H1 (cell line): Measurements from ENCODE around the gene SECISBP2. TPM values are rescaled to one million over a fixed set of nuclear protein-coding genes. Genes with fewer than 3 reads are reported as not detected.
A peak's percentile ranks its signal among the peaks of the same experiment; 100 is the strongest.

Experiments
- CTCF ChIA-PET: fragments of 300-600 bp; sonication (Branson Sonifier 250); formaldehyde crosslinking; loops from one replicate; lab custom pipeline; 2021; ENCODE audit not compliant: partially characterized antibody; lab: Charles Lee
- POLR2A ChIA-PET: fragments of 300-600 bp; sonication (Branson Sonifier 250); formaldehyde crosslinking; loops from one replicate; lab custom pipeline; 2021; ENCODE audit warnings: inconsistent platforms; ENCODE audit not compliant: partially characterized antibody; lab: Charles Lee
- DNase-seq, 2 experiments: peaks; one replicate each; pipeline versions ENCODE4 v3.0.0 to v3.0.0-alpha.2; 2010 to 2022; ENCODE audit warnings: low spot score in 2 of 2, low read depth in 1 of 2, mixed read lengths in 1 of 2
- FAIRE-seq: peaks from 2 replicates; lab custom pipeline; 2011; peaks lifted over from hg19 to GRCh38; lab: Jason Lieb, UNC
- H2AFZ ChIP-seq: 2 replicates; pipeline ENCODE4 v1.8.1; 2012; ENCODE audit warnings: low read length, inconsistent platforms
- H2AK5ac ChIP-seq: 2 replicates; pipeline ENCODE4 v1.6.1; 2013; ENCODE audit warnings: low read depth, low read length
- H2BK120ac ChIP-seq: replicated peaks from 2 replicates; pipeline ENCODE3; 2013; ENCODE audit warnings: low read depth, low read length, inconsistent platforms
- H2BK12ac ChIP-seq: 2 replicates; pipeline ENCODE4 v1.6.1; 2013; ENCODE audit warnings: low read depth, low read length
- H2BK15ac ChIP-seq: 2 replicates; pipeline ENCODE4 v1.6.1; 2013; ENCODE audit warnings: low read length
- H2BK20ac ChIP-seq: 2 replicates; pipeline ENCODE4 v1.6.1; 2013; ENCODE audit warnings: low read length
- H2BK5ac ChIP-seq: 2 replicates; pipeline ENCODE4 v1.6.1; 2013; ENCODE audit warnings: low read depth, low read length
- H3K14ac ChIP-seq: 2 replicates; pipeline ENCODE4 v1.6.1; 2013; ENCODE audit warnings: inconsistent platforms; ENCODE audit not compliant: insufficient read length
- H3K18ac ChIP-seq: 2 replicates; pipeline ENCODE4 v1.6.1; 2013; ENCODE audit warnings: low read length; ENCODE audit errors: extremely low read depth
- H3K23ac ChIP-seq: 2 replicates; pipeline ENCODE4 v1.6.1; 2013; ENCODE audit warnings: inconsistent platforms; ENCODE audit not compliant: insufficient read length
- H3K23me2 ChIP-seq: 2 replicates; pipeline ENCODE4 v1.6.1; 2013; ENCODE audit warnings: low read depth, low read length
- H3K27ac ChIP-seq: 2 replicates; pipeline ENCODE4 v1.6.1; 2011; ENCODE audit warnings: low read depth, low read length, inconsistent platforms
- H3K27me3 ChIP-seq, 4 experiments: replicated peaks in 1 of 4; 1 replicate in 1 of 4; 2 replicates in 3 of 4; pipeline versions ENCODE4 v1.6.1 to v1.8.1; 2011 to 2013; ENCODE audit warnings: low read length in 3 of 4, mild to moderate bottlenecking in 3 of 4, inconsistent platforms in 2 of 4, mixed read lengths in 2 of 4, moderate library complexity in 1 of 4; ENCODE audit not compliant: control insufficient read depth in 3 of 4, insufficient read depth in 3 of 4; ENCODE audit errors: extremely low read depth in 1 of 4
- H3K36me3 ChIP-seq, 4 experiments: 2 replicates each; pipeline versions ENCODE4 v1.6.1 to v1.8.1; 2011 to 2013; ENCODE audit warnings: mild to moderate bottlenecking in 4 of 4, low read length in 3 of 4, moderate library complexity in 2 of 4, control low read depth in 1 of 4, inconsistent platforms in 1 of 4; ENCODE audit not compliant: insufficient read depth in 4 of 4, control insufficient read depth in 2 of 4
- H3K4ac ChIP-seq: replicated peaks from 2 replicates; pipeline ENCODE3; 2013; ENCODE audit warnings: low read length, low read depth, mixed read lengths, inconsistent platforms; ENCODE audit not compliant: insufficient read length
- H3K4me1 ChIP-seq, 4 experiments: replicated peaks in 1 of 4; 1 replicate in 1 of 4; 2 replicates in 3 of 4; pipeline versions ENCODE4 v1.6.1 to v1.8.1; 2011 to 2013; ENCODE audit warnings: low read length in 3 of 4, inconsistent platforms in 2 of 4, mixed read lengths in 1 of 4; ENCODE audit not compliant: insufficient read depth in 4 of 4, control insufficient read depth in 3 of 4
- H3K4me2 ChIP-seq, 2 experiments: 2 replicates each; pipeline versions ENCODE4 v1.6.1 to v1.8.1; 2011 to 2013; ENCODE audit warnings: low read depth in 2 of 2, low read length in 2 of 2, control low read depth in 1 of 2, inconsistent platforms in 1 of 2, mild to moderate bottlenecking in 1 of 2; ENCODE audit not compliant: insufficient read depth in 1 of 2
- H3K4me3 ChIP-seq, 4 experiments: fragments of 200-600, 300-600 bp in 1 of 4; sonication (generic), shearing (Covaris generic), sonication (Bioruptor Twin) in 1 of 4; 2 replicates each; pipeline versions ENCODE4 v1.5.1 to v1.8.1; 2011 to 2016; ENCODE audit warnings: low read length in 4 of 4, low read depth in 3 of 4, control low read depth in 2 of 4, inconsistent platforms in 2 of 4, mild to moderate bottlenecking in 2 of 4, mixed read lengths in 1 of 4, moderate library complexity in 1 of 4; ENCODE audit not compliant: insufficient read depth in 2 of 4; ENCODE audit errors: extremely low read depth in 1 of 4
- H3K56ac ChIP-seq: replicated peaks from 2 replicates; pipeline ENCODE3; 2013; ENCODE audit warnings: low read depth, mild to moderate bottlenecking, mixed read lengths, low read length, inconsistent platforms; ENCODE audit not compliant: insufficient read length
- H3K79me1 ChIP-seq: 2 replicates; pipeline ENCODE4 v1.6.1; 2013; ENCODE audit warnings: low read depth, low read length, control low read depth
- H3K79me2 ChIP-seq, 2 experiments: 2 replicates each; pipeline versions ENCODE4 v1.6.1 to v1.8.1; 2012 to 2013; ENCODE audit warnings: low read length in 2 of 2, mild to moderate bottlenecking in 2 of 2, inconsistent platforms in 1 of 2; ENCODE audit not compliant: insufficient read depth in 2 of 2, control insufficient read depth in 1 of 2
- H3K9ac ChIP-seq, 4 experiments: replicated peaks in 1 of 4; 1 replicate in 1 of 4; 2 replicates in 3 of 4; pipeline versions ENCODE4 v1.6.1 to v1.8.1; 2011 to 2013; ENCODE audit warnings: low read depth in 3 of 4, low read length in 3 of 4, control low read depth in 2 of 4, mild to moderate bottlenecking in 2 of 4, moderate library complexity in 2 of 4, inconsistent platforms in 1 of 4; ENCODE audit errors: extremely low read depth in 1 of 4
- H3K9me3 ChIP-seq, 2 experiments: 2 replicates each; pipeline versions ENCODE4 v1.6.1 to v1.8.1; 2012 to 2013; ENCODE audit warnings: mild to moderate bottlenecking in 2 of 2, moderate library complexity in 2 of 2, control low read depth in 1 of 2, inconsistent platforms in 1 of 2, low read depth in 1 of 2, low read length in 1 of 2, mixed read lengths in 1 of 2; ENCODE audit not compliant: insufficient read depth in 2 of 2
- H4K20me1 ChIP-seq, 2 experiments: replicated peaks in 1 of 2; 2 replicates each; pipeline versions ENCODE3 to v1.8.1; 2011 to 2013; ENCODE audit warnings: inconsistent platforms in 2 of 2, low read length in 2 of 2, mild to moderate bottlenecking in 1 of 2; ENCODE audit not compliant: insufficient read depth in 2 of 2, control insufficient read depth in 1 of 2
- H4K5ac ChIP-seq: 2 replicates; pipeline ENCODE4 v1.6.1; 2013; ENCODE audit warnings: low read length, low read depth, mixed read lengths, inconsistent platforms; ENCODE audit not compliant: insufficient read length
- H4K8ac ChIP-seq: 2 replicates; pipeline ENCODE4 v1.8.0; 2013; ENCODE audit warnings: mild to moderate bottlenecking, moderate library complexity, low read length, inconsistent platforms; ENCODE audit not compliant: insufficient read depth; ENCODE audit errors: extremely low read depth
- H4K91ac ChIP-seq: replicated peaks from 2 replicates; pipeline ENCODE3; 2013; ENCODE audit warnings: low read length, mixed read lengths, inconsistent platforms; ENCODE audit not compliant: insufficient read length
- POLR2A ChIP-seq, 2 experiments: IDR thresholded peaks; 1 replicate in 1 of 2; 2 replicates in 1 of 2; pipeline ENCODE4 v1.6.1; 2011; ENCODE audit warnings: low read depth in 2 of 2, low read length in 2 of 2, mild to moderate bottlenecking in 2 of 2; ENCODE audit errors: control extremely low read depth in 1 of 2
- POLR2AphosphoS5 ChIP-seq: IDR thresholded peaks from 2 replicates; pipeline ENCODE4 v1.6.1; 2011; ENCODE audit warnings: low read depth, low read length
- TAF7 ChIP-seq: optimal IDR thresholded peaks from 2 replicates; pipeline ENCODE3; 2011; ENCODE audit warnings: low read depth, mild to moderate bottlenecking, inconsistent platforms, low read length, moderate library complexity, borderline replicate concordance
- WGBS, 2 experiments: shearing (Covaris generic) in 1 of 2; methylation state at CpG; one replicate each; pipeline versions ENCODE4 v1.1.6 to v1.1.7; 2013 to 2015; ENCODE audit warnings: low lambda C conversion rate in 2 of 2, mixed read lengths in 2 of 2, inconsistent platforms in 1 of 2, low coverage in 1 of 2, missing lambda C conversion rate in 1 of 2; ENCODE audit not compliant: insufficient replicate concordance in 2 of 2, insufficient coverage in 1 of 2, insufficient read length in 1 of 2; ENCODE audit errors: extremely low coverage in 1 of 2, missing lambda C conversion rate in 1 of 2; 5-methylcytosine and 5-hydroxymethylcytosine counted together
- polyA plus RNA-seq, 7 experiments: library from polyadenylated mRNA; depleted of rRNA in 3 of 7; stranded (reverse) in 5 of 7; unstranded in 2 of 7; fragments of >200 nt in 5 of 7; fragments of 200-250 nt in 2 of 7; gene quantifications; 1 replicate in 5 of 7; 2 replicates in 1 of 7; 4 replicates in 1 of 7; pipeline versions ENCODE4 v1.2.1 to v1.2.3, GENCODE V29; 2011 to 2013; ENCODE audit warnings: missing spikeins in 2 of 7, mixed read lengths in 2 of 7
- total RNA-seq: library from RNA; stranded (reverse); fragmentation: NEBNext Ultra II Directional; extraction: Animal tissue kit (Norgen Biotek cat#: 25700); gene quantifications from 2 replicates; pipeline ENCODE4 v1.2.1, GENCODE V29; 2021

SECISBP2 gene
- total and polyA plus RNA-seq, 2 of the 8 experiments (the other 6 are each of a cell fraction or from before 2014, with no cell fraction given): 39.0 to 61.7 TPM

GRCh38 chr9:89317282-89317681 lies 1.0 kb upstream of the SECISBP2 start:
- Histone ChIP-seq H2BK20ac (no peak overlapping the region), H3K18ac (no peak overlapping the region), H4K91ac (no peak overlapping the region), H2BK15ac (no peak overlapping the region), H3K9me3 (no peaks in the 10 kb centered on the region), H2BK5ac (no peak overlapping the region; the same call in 1 of the 2 replicates), H3K56ac (no peak overlapping the region), H4K8ac (no peak overlapping the region), H3K27ac (0 out of 2 replicates have a peak overlapping the region, but pooled peaks have one; percentile 37), H2AFZ (no peak overlapping the region), H3K23me2 (no peaks in the 10 kb centered on the region; the same call in 1 of the 2 replicates), H3K14ac (no peak overlapping the region), H2BK12ac (no peak overlapping the region), H3K4ac (no peak overlapping the region), H3K36me3 (peaks cover 6 to 58% (median 25%) of the 10 kb centered on the region in 4 experiments), H2BK120ac (no peak overlapping the region), H2AK5ac (no peak overlapping the region), H3K9ac (peak overlapping the region in 2 of 4 experiments; percentile 65 to 99; a peak in 2 of 7 replicates), H3K4me1 (peaks cover 0 to 8% (median 3%) of the 10 kb centered on the region in 4 experiments; a peak in 3 of 7 replicates), H3K27me3 (no peaks in the 10 kb centered on the region), H4K5ac (peak overlapping the region; percentile 0), H3K79me2 (peaks cover 32 to 85% of the 10 kb centered on the region in 2 experiments), H3K4me2 (peak overlapping the region; percentile 64 to 79), H3K4me3 (peak overlapping the region in 1 of 4 experiments; percentile 83; a peak in 2 of 8 replicates), H3K79me1 (no peaks in the 10 kb centered on the region; the same call in 1 of the 2 replicates), H3K23ac (no peak overlapping the region), H4K20me1 (peaks cover 12 to 16% of the 10 kb centered on the region in 2 experiments)
- WGBS, 2 experiments: 92% methylated on average over 4 of the region's 4 CpGs; no CpG with 5 or more reads in 1 of the 2 experiments
- no peak for TF ChIP-seq TAF7
- peak; percentile 70 to 87 for TF ChIP-seq POLR2A (IDR thresholded peaks at IDR 0.05; ENCODE audit: control extremely low read depth in 1 of 2, low read depth in 2 of 2, low read length in 2 of 2)
- TF ChIP-seq POLR2AphosphoS5: peak; percentile 85; the same call in 1 of the 2 replicates
- DNase-seq: no peak
- ChIA-PET POLR2A (interaction anchor here (2.4 to 2.8 kb wide), 2 partner anchors 10 to 11 kb away, joined by 6 to 14 read pairs; no protein-coding TSS in a partner anchor), CTCF (no interaction called here)
- no peak for FAIRE-seq
